ENCODE data around the gene CD6. TPM values are rescaled to one million over a fixed set of nuclear protein-coding genes. Genes with fewer than 3 reads are reported as not detected.

CD6 gene
- total RNA-seq, 1 experiment from 2014 or later, result not detected

- H3K4me3 ChIP-seq, result no peak overlapping the region
- H3K27me3 ChIP-seq, result 0 out of 2 replicates have a peak, but pooled peaks cover 2% of the 10 kb centered on the region
- peaks cover 14% of the 10 kb centered on the region for H3K4me1 ChIP-seq
- no peaks in the 10 kb centered on the region for H3K9me3 ChIP-seq (replicated peaks)
- no peak overlapping the region for H3K27ac ChIP-seq
- DNase-seq, result no peak
- H3K36me3 ChIP-seq, result no peaks in the 10 kb centered on the region
Measured at GRCh38 chr11:60977224-60977623, 5.7 kb downstream of the CD6 start.

GRCh38 chr11:60977836-60978235 is 6.4 kb downstream of the CD6 start:
- H3K27ac ChIP-seq, result no peak overlapping the region
- H3K9me3 ChIP-seq (replicated peaks), result no peaks in the 10 kb centered on the region
- H3K36me3 ChIP-seq, result no peaks in the 10 kb centered on the region
- no peak for DNase-seq
- peaks cover 14% of the 10 kb centered on the region for H3K4me1 ChIP-seq
- 0 out of 2 replicates have a peak, but pooled peaks cover 2% of the 10 kb centered on the region for H3K27me3 ChIP-seq
- no peak overlapping the region for H3K4me3 ChIP-seq

- DNase-seq, result peak; percentile 69 to 87
- no peaks in the 10 kb centered on the region for H3K36me3 ChIP-seq
- H3K9me3 ChIP-seq (replicated peaks), result no peaks in the 10 kb centered on the region
- no peak overlapping the region for H3K4me3 ChIP-seq
- no peak overlapping the region for H3K27ac ChIP-seq
- H3K4me1 ChIP-seq, result peaks cover 14% of the 10 kb centered on the region
- H3K27me3 ChIP-seq, result 0 out of 2 replicates have a peak, but pooled peaks cover 2% of the 10 kb centered on the region
Measured at GRCh38 chr11:60978546-60979380, 7.3 kb downstream of the CD6 start.

- Histone ChIP-seq H3K4me1 (peaks cover 11% of the 10 kb centered on the region), H3K27ac (no peak overlapping the region), H3K36me3 (no peaks in the 10 kb centered on the region), H3K27me3 (no peaks in the 10 kb centered on the region), H3K9me3 (replicated peaks) (no peaks in the 10 kb centered on the region), H3K4me3 (no peak overlapping the region)
- peak; percentile 21 to 44 for DNase-seq
Measured at GRCh38 chr11:60981515-60981914, 10.0 kb downstream of the CD6 start.

GRCh38 chr11:60982184-60982583 is 10.7 kb downstream of the CD6 start:
- H3K4me3 ChIP-seq, result no peak overlapping the region
- H3K4me1 ChIP-seq, result peaks cover 11% of the 10 kb centered on the region
- H3K9me3 ChIP-seq (replicated peaks), result no peaks in the 10 kb centered on the region
- H3K27me3 ChIP-seq, result no peaks in the 10 kb centered on the region
- no peak overlapping the region for H3K27ac ChIP-seq
- DNase-seq, result no peak
- no peaks in the 10 kb centered on the region for H3K36me3 ChIP-seq

GRCh38 chr11:60984149-60984548 is 12.7 kb downstream of the CD6 start:
- no peaks in the 10 kb centered on the region for H3K9me3 ChIP-seq (replicated peaks)
- H3K36me3 ChIP-seq, result no peaks in the 10 kb centered on the region
- H3K4me1 ChIP-seq, result peaks cover 5% of the 10 kb centered on the region
- no peak overlapping the region for H3K27ac ChIP-seq
- H3K4me3 ChIP-seq, result no peak overlapping the region
- no peak for DNase-seq
- no peaks in the 10 kb centered on the region for H3K27me3 ChIP-seq

- no peaks in the 10 kb centered on the region; the same call in 1 of the 2 replicates for H3K4me1 ChIP-seq
- H3K4me3 ChIP-seq, result no peak overlapping the region
- DNase-seq, result no peak
- H3K9me3 ChIP-seq (replicated peaks), result no peaks in the 10 kb centered on the region
- H3K27me3 ChIP-seq, result no peaks in the 10 kb centered on the region
- no peaks in the 10 kb centered on the region for H3K36me3 ChIP-seq
- no peak overlapping the region for H3K27ac ChIP-seq
Measured at GRCh38 chr11:60984636-60985035, 13.2 kb downstream of the CD6 start.

DNA sequence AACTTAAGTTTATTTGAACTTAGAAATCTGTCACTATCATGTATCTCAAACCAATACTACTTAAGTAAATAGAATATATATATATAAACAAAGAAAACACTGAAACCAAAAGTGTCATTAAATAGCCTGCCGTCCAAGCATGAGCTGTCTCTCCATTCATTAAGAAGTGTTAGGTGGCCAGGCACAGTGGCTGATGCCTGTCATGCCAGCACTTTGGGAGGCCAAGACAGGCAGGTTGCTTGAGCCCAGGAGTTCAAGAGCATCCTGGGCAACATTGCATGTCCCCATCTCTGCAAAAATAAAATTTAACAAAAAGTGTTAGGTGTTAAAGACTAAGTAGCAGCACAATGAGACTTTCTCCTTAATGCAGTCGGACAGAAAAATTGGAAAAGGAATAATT is 14.0 kb downstream of the CD6 start:
- Histone ChIP-seq H3K27me3 (no peaks in the 10 kb centered on the region), H3K9me3 (replicated peaks) (no peaks in the 10 kb centered on the region), H3K36me3 (no peaks in the 10 kb centered on the region), H3K4me3 (no peak overlapping the region), H3K4me1 (no peaks in the 10 kb centered on the region), H3K27ac (no peak overlapping the region)
- no peak for DNase-seq

DNA sequence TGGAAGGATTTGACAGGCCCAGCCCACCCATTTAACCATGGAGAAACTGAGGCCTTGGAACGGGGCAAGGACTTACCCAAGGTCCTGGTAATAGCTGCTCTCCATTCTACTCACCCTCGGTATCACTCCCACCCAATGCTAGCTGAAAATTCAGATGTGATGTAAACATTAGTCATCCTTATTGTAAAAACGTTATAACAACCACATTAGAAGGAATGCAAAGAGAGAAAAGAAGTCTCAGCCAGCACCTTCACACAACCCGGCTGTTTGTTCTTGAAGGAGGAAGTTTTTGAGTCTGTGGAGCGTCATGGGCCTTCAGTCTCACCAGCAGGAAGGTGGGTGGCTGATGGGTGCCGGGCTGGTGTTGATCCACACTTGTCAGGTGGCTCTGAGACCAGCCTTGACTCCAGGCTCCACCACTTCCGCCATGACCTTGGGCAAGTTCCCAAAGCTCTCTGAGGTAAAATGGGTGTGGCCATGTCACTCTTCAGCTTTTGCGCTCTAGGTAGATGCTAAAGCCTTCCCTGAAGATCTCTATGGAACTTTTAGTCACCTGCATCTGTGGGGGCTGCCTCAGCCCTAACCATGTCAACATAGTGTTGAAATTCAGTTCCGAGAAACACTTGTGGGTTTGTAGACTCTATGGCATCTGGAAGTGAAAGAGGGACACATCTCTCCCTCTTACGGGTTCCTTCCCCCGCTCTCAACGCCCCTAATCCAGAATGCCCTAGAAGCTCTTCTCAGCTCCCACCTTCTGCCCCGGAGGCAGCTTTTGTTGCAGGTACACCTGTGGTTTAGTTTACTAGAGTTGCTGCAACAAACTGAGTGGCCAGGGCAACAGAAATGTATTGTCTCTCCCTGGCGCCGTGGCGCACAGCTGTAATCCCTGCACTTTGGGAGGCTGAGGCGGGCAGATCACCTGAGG is 14.8 kb downstream of the CD6 start:
- no peaks in the 10 kb centered on the region for H3K9me3 ChIP-seq (replicated peaks)
- H3K27ac ChIP-seq, result no peak overlapping the region
- H3K4me3 ChIP-seq, result no peak overlapping the region
- DNase-seq, result no peak
- no peaks in the 10 kb centered on the region for H3K36me3 ChIP-seq
- no peaks in the 10 kb centered on the region for H3K4me1 ChIP-seq
- H3K27me3 ChIP-seq, result no peaks in the 10 kb centered on the region

GRCh38 chr11:60987577-60988277 is 16.2 kb downstream of the CD6 start:
- Histone ChIP-seq H3K4me3 (no peak overlapping the region), H3K9me3 (replicated peaks) (no peaks in the 10 kb centered on the region), H3K4me1 (no peaks in the 10 kb centered on the region), H3K27me3 (no peaks in the 10 kb centered on the region), H3K36me3 (no peaks in the 10 kb centered on the region), H3K27ac (no peak overlapping the region)
- no peak for DNase-seq

DNA sequence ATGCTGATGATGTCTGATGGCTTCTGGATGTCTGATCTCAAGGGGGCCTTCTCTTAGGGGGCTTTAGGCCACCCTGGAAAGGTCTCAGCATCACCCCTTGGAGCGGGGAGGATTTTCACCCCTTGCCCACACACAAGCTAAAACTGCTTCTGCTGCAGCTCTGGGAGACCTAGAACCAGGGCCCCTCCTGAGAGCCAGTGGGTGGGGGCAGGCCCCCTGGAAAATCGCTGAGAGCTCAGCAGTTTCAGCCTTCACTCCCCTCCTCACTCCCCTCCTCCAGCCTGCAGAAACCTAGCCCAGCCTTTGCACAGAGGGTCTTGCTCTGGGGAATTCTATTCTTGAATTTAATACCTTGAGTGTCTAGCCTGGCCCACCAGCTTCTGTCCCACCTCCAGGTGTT is 17.2 kb downstream of the CD6 start:
- no peaks in the 10 kb centered on the region for H3K4me1 ChIP-seq
- H3K36me3 ChIP-seq, result no peaks in the 10 kb centered on the region
- no peaks in the 10 kb centered on the region for H3K27me3 ChIP-seq
- DNase-seq, result no peak
- no peaks in the 10 kb centered on the region for H3K9me3 ChIP-seq (replicated peaks)
- H3K27ac ChIP-seq, result no peak overlapping the region
- H3K4me3 ChIP-seq, result no peak overlapping the region

GRCh38 chr11:60989093-60989650 is 17.7 kb downstream of the CD6 start:
- H3K27ac ChIP-seq, result no peak overlapping the region
- no peaks in the 10 kb centered on the region for H3K4me1 ChIP-seq
- no peak for DNase-seq
- no peaks in the 10 kb centered on the region for H3K27me3 ChIP-seq
- no peaks in the 10 kb centered on the region for H3K36me3 ChIP-seq
- H3K9me3 ChIP-seq (replicated peaks), result no peaks in the 10 kb centered on the region
- no peak overlapping the region for H3K4me3 ChIP-seq

DNA sequence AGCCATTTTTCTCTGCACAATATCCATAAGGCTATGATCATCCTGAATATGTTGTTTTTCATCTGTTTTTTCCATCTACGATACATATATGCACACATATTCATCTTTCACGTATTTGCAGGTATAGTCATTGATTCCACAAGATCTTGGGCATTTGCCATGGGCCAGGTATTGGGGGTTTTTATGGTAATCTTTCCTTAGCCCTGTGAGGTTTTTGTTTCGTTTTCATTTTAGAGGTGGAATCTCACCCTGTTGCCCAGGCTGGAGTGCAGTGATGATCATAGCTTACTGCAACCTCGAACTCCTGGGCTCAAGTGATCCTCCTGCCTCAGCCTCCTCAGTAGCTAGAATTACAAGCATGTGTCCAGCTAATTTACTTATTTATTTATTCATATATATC is 20.0 kb downstream of the CD6 start:
- H3K27ac ChIP-seq, result no peak overlapping the region
- no peak overlapping the region for H3K4me3 ChIP-seq
- no peaks in the 10 kb centered on the region for H3K27me3 ChIP-seq
- no peaks in the 10 kb centered on the region for H3K9me3 ChIP-seq (replicated peaks)
- no peak for DNase-seq
- H3K36me3 ChIP-seq, result no peaks in the 10 kb centered on the region
- no peaks in the 10 kb centered on the region for H3K4me1 ChIP-seq

DNA sequence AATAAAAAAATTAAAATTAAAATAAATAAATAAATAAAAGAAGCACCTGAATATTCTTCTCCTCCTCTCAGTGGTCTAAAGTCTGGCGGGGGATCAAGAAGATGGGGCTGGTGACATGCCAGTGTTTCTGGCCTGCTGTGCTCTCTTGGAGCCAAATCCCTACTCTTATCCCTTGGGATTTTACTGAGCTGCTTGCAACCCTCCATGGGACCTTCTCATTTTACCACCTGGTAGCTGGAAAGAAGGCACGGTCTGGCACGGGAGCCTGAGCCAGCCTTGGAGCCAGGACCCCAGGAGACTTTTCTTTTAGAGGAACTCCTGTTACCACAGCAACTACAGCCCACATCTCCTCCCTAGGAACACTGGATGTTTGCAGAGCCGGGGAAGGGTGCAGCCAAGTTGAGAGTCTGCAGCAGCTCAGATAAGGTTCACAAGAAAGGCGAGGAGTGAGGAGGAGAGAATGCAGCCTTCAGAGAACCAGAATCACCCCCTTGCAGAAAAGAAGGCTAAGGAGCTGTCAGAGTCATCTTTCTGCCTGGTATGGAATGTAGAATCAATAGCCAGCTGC is 21.4 kb downstream of the CD6 start:
- Histone ChIP-seq H3K4me1 (no peaks in the 10 kb centered on the region), H3K4me3 (no peak overlapping the region), H3K9me3 (replicated peaks) (no peaks in the 10 kb centered on the region), H3K36me3 (no peaks in the 10 kb centered on the region), H3K27me3 (no peaks in the 10 kb centered on the region), H3K27ac (no peak overlapping the region)
- DNase-seq, result no peak
